NCI-H1048 (cell line): ENCODE measurements around the gene PPP2R1B.
"Not testable (repeated sequence)": the region's sequence is repeated elsewhere in the genome, so short reads cannot be mapped to it uniquely, and the experiment has no call there.

ENCODE experiments used
- DNase-seq: peaks from one replicate; lab custom pipeline; 2025; lab: John Stamatoyannopoulos, UW

The PPP2R1B gene

DNA sequence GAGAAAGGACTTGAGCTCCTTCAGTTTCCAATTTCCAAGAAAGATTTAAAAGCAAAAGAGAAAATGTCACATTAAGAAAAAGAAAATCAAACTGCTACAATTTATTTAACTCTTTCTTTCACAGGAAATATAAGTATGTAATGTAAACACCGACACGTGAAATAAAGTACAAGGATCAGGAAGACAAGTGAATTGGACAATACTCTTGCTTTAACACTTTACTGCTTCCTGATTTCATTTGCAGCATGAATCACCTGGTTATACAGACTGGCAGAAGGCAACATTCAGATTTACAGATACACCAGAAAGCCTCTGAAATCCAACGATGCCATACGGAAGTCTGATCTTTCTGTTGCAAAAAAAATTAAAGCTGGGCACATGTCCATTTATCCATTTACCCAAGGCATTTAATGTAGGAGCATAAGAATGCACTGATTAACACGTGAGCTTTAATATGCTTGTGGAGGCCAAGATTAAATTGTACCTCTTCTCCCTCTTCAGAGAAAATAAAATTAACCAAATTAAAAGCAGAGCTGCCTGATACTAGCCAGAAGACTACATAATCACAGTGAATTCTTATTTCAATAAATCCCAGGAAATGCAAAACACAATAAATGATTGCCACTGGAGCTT is 16.0 kb upstream of the PPP2R1B start:
- DNase-seq, result no peak

DNA sequence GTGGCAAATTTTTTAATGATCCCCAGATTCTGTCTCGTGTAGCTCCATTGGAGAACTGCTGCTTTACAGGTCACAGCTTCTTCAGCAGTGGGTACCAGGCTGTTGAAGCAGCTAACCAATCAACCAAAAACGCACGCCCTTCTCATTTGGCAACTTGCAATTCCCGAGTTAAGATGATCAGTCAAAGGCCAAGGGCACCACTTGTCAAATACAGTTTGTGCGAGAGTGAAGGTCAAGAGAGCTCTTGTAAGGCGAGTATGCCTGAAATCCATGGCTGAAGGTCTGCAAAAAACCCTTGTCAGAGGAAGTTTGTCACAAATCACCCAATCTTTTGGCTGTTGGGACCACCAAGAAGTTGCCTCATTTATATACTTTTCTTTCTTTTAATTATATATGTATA is 12.9 kb upstream of the PPP2R1B start:
- DNase-seq, result no peak

DNA sequence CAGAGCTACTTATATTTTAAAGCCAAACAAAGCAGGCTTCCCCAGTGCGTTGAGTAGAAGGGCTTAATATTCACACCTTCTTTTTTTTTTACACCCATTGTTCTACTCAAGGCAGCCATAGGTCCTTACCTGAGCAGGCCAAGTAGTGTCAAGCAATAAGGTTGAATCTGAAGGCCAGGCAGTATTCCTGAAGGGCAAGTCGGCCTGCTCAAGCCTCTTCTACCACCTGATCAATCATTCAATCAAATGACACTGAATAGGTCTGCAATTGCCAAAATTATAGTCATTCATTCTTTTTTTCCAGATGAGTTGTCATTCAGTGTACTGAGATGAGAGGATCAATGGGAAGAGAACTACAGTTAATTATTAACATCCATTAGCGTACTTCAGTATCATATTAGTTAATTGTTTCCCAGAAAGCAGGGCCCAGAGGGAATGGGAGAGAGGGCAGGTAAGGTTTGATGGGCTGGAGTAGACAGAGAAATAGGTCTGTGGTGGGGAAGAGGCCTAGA is 11.9 kb upstream of the PPP2R1B start:
- DNase-seq, result no peak

DNA sequence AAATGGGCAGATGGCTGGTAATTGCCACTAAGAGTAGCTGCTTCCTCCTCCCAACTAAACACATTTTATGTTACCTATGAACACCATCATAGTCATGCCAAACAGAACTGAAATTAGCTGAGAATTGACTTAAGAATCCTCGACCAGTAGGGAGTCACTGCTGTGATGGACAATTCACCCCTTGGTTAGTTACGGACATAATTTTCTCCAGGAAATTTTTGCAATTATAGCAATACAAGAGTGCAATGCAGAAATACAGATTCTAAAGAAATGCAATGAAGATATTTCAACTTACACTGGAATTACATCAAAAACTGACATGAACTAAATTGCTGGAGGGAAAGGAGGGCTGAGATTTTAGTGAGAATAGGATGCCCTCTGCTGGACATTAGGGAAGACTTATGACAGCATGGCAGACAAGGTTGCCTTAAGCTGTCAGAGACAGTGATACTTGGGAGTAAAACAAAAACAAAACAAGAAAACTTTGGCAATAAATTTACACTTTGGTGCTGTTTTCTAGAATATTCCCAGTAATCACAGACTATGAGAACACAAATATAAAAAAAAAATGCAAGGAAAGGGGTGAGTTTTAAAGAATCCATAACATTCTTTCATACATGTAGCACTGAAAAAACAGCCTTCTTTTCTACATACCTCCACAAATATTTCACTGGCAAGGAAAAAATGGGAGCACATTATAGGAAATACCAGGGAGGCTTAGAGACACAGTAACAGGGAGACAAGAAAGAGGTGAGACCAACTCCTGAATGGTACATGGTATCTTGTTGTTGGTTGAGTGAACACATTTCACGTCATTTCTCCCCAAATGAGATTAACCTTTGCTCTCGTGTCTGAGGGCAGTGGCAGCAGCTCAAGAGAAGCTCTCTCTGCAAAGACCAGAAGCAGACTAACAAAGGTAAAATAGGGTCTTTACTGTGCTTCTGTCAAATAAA is 11.2 kb upstream of the PPP2R1B start:
- no peak for DNase-seq

DNA sequence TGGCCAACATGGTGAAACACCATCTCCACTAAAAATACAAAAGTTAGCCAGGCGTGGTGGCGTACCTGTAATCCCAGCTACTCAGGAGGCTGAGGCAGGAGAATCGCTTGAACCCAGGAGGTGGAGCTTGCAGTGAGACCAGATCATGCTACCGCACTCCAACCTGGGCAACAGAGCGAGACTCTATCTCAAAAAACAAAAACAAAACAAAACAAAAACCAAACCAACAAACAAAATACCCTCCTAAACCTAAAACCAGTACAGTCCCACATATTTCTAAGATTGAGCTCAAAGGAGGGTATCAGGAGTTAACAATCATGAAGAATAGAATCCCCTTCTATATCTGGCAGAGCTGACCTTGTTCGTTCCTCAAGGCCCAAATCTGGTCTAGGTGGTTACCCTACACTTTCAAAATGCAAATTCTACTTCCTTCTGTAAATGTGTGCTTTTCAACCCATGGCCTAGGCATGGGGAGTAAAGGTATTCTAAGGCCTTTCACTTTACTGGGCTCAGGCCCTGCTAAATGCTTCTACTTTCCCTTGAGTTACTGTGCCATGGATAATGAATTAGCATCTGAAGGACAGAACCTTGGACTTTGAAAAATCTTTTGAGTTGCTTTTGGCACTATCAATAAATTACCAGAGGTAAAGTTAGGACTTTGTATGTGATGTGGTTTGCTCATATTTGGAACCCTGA is 10.4 kb upstream of the PPP2R1B start:
- no peak for DNase-seq

DNA sequence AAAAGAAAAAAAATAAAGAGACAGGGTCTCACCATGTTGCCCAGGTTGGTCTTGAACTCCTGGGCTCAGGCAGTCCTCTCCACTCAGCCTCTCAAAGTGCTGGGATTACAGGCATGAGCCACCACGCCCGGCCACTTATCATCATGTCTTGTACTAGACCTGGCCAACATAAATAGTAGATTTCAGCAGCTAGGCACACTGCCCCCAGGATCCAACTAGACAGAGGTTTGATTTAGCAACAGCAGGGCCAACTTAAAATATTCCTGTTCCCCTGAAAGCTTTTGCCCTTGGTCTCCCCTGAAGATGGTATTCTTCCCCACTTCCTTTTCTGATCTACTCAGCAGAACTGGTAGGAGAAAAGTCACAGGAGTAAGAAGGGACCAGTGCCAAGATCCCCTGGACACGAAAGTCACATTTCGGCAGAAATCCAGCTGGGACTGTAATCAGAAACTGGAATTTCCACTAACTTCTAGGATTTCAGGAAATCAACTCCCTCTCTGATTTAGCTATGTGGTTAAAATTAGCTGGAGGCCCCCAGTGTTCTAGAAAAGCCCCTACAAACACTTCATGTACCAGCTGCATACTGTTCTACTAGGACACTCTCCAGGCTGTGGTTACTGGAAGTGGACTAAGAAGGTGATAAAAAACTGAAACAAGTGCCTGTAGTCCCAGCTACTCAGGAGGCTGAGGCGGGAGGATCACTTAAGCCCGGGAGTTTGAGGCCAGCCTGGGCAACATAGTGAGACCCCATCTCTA is 8.9 kb upstream of the PPP2R1B start:
- no peak for DNase-seq

DNA sequence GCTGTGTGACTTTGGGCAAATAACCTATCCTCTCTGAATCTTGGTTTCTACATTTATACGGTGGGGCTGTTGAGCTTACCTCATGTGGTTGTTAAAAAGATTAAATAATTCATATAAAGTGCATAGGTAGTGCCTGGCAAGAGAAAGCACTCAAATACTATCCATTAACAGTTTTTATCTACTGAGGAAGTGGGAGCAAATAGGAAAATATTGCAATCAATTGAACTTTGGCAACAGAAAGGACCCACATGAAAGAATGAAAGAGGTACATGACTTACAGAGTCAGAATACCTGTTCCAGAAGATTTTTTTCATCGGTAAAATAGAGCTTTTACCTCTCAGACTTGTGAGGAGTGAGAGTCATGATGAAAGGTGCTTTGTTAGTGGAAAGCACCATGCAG is 6.3 kb upstream of the PPP2R1B start:
- DNase-seq, result no peak

DNA sequence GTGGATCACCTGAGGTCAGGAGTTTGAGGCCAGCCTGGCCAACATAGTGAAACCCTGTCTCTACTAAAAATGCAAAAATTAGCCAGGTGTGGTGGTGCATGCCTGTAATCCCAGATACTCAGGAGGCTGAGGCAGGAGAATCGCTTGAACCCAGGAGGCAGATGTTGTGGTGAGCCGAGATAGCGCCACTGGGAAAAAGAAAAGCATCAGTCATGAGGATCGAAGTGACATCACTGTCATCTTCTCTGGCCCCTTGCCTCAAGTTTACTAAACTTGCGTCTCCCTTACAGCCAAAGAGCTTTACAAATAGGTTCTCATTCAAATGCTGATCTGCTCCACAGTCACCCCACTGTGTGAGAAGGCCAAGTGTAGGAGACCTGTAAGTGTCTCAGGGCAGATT is 5.0 kb upstream of the PPP2R1B start:
- not testable (repeated sequence) for DNase-seq

DNA sequence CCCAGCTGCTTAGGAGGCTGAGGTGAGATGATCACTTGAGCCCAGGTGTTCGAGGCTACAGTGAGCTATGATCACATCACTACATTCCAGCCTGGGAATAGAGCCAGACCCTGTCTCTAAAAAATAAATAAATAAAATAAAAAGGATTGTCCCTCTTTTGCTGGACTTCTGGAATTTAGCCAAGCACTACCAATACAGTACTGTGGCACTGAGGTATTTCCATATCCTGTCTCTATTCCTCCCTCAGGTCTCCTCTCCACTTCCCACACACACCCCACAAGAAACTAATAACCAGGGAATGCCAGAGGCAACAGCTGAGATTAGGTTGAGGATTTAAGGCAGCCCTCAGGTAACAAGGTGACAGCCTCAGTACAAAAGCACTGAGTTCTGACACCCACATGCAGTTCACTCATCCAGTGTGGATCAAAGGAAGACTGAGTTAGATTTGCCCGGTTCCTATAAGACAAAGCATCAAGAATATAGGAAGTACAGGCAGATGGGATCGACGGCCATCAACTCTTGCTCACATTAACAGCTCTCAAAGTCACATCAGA is 4.5 kb upstream of the PPP2R1B start:
- DNase-seq, result no peak

DNA sequence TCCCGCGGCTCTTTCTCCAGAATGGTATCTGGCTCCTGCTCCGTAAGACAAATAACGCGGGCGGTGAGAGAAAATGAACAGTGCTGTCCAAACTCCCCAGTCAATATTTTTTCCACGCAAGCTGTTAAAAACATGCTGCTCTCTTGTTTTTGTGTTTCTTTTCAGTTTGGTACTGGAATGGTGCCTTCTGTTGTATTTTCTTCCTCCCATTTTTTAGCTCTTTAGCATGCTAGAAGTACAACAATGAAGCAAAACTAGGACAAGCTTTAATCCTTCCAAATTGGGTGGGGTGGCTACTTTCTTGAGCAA is 599 bp upstream of the PPP2R1B start:
- no peak for DNase-seq

DNA sequence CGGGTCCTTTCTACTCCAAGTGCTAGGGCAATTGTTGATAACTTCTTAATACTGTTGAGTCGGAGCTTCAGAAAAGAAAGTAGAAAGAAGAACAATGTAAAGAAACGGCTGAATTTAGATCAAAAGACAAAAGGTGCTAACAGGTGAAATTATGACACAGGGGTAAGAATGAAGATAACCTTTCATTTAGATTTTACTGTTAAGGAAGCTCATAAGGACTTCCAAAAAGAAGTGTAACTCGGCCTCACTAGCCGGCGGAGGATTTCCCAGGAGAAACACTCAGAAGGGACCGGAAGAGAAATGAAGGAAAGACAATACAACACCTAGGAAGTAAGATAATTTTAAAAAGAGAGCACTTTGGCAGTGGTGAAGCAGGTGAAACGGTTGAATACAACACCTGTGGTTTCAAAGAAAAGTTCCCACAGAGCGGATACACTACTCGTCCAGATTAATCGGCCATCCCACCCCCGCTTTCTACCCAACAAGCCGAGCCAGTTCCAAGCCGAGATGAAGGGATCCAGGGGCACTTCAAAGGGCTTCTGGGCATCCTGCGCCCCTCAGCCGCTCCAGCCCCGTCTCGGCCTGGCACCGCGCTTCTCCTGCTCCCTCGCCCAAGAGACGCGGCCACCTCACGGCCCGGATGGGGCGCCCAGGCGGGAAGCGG is 737 bp downstream of the PPP2R1B start:
- DNase-seq, result no peak

DNA sequence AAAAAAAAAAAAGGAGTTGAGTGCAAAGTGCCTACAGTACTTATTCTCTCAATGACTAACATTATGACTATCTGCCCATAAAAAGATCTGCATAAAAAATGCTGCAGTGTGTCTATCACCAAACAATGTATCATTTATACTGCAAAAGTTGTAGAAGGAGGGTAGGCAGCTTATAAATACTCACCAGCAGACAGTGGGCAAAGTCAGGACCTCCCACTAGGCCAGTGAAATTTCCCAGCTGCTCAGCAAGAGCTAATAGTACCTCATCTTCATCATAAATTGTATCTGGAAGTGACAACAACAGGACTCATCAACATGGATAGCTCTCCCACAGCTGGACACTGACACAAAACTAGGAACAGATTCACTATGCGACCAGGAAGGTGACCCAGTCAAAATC is 1.6 kb downstream of the PPP2R1B start:
- no peak for DNase-seq

DNA sequence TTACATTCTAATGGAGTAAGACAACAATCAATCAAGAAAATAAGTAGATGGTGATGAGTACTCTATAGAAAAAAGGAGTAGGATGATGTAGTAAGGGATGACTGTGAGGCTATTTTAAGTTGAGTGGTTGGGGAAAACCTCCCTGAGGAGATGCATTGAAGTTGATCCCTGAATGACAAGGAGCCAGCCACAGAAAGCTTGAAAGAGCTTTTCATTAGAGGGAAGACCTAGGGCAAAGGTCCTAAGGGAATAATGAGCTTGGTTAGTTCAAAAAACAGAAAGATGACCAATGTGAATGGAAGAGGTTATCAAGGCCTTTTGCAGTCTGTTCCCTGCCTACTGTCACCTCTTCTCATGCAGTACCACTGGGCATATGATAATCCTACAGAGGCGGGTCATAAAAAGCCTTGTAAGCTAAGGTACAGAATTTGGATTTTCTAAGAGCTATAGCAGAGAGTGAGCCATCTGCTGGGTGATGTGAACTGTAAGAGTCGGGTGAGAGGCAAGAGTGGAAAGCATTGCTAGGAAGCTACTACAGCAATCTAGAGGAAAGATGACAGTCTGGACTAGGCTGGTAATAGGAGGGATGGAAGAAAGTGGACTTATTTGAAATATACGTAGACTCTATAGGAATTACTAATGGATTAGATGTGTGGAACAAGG is 3.1 kb downstream of the PPP2R1B start:
- no peak for DNase-seq

DNA sequence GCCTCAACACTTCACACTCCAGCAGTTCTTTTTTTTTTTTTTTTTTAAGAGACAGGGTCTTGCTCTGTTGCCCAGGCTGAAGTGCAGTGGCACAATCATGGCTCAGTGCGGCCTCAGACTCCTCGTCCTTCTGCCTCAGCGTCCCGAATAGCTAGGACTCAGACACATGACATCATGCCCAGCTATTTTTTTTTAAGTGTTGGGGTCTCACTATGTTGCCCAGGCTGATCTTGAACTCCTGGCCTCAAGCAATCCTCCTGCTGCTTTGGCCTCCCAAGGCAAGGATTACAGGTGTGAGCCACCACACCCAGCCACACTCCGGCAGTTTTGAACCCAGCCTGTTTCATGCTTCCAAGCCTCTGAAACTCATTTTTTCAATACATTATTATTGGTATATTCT is 3.7 kb downstream of the PPP2R1B start:
- no peak for DNase-seq

DNA sequence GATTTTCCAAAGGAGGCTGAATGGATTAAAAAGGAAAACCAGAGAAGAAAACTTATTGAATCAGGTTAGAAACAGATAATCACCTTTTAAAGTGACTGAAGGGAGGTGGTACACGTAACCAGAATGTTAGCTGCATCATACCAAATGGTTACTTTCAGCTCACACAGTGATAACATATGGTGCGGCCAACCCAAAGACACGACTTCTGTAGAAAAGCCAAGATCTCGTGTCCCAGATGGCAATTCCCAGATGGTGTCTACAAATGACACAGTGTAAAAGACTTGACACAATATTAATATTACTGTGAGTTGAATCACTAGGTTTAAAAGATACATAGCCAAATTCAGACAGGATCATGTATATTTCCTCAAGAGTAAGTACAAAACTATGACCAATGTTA is 5.2 kb downstream of the PPP2R1B start:
- no peak for DNase-seq

DNA sequence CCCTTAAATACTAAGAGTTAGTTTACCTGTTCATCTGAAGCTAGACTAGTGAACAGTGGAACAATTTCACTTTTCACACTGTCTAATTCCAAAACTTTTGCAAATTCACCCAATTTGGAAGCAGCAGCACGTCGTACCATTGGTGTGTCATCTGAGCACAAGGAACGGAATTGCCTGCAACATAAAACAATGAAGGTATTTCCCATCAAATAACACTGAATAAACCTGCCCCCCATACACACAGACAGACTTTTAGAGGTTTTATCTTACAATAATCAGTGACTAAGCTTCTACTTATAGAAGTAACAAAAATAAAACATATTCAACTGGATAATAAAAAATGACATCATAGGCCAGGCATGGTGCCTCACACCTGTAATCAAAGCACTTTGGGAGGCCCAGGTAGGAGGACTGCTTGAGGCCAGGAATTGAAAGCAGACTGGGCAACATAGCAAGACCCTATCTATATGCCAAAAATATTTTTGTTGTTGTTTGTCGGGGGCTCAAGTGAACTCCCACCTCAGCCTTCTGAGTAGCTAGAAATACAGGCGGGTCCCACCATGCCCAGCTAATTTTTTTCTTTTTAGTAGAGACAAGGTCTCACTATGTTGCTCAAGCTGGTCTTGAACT is 6.3 kb downstream of the PPP2R1B start:
- DNase-seq, result no peak

DNA sequence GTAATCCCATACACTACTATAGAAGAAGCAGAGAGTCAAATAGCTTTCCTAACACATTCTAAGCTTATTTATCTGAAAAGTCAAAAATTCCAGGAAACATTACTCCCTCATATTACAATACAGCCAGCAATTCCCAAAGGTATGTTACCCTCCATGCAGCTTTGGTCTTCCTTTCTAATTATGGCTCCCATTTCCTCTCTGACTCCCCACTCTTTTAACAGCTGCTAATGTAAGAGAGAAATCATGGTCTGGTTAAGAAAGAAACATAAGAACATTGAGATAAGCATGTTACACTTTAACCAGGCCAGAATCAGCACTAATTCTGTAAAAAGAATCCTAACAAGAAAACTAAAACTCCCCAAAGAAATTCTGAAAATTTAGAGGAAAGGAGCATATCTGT is 6.8 kb downstream of the PPP2R1B start:
- no peak for DNase-seq

DNA sequence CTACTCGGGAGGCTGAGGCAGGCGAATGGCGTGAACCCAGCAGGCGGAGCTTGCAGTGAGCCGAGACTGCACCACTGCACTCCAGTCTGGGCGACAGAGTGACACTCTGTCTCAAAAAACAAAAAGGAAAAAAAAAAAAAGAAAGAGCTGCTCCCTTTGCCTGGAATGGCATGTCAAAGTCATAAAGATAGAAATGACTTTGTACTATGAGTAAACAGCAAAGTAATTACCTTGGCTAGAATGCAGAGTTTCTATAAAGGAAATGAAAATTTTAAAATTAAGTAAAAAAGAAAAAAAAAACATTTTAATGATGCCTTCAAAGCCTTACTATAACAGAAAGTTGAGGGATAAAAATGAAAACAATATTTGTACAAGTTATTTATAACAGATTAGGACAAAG is 10.1 kb downstream of the PPP2R1B start:
- no peak for DNase-seq

DNA sequence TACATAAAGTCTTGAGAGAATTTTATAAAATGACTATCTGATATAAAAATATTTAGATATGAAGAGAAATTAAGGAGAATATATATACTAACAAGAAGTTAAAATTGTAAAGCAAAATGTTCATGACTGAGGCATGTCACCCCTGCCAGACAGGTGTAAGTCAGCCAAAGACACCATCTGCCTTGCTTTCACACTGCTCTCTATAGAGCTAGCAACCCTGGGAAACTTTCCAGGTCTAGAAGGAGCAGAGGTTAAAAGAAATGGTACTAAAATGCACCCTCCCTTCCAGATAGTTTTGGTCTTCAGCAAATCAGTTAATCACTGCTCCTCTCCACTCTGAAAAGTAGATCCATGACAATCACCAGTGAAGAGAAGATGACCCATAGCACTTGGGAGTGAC is 16.5 kb downstream of the PPP2R1B start:
- no peak for DNase-seq
